Liver (tissue), 9 donors: ENCODE measurements around the gene SNX13. TPM values are rescaled to one million over a fixed set of nuclear protein-coding genes. Genes with fewer than 3 reads are reported as not detected.

ENCODE experiments used
- DNase-seq: peaks from one replicate; pipeline ENCODE4 v3.0.0-alpha.2; 2017; ENCODE audit warnings: low spot score
- H3K27ac ChIP-seq, 2 donors: one replicate each; pipeline ENCODE4 v1.7.0; 2013; ENCODE audit warnings: inconsistent platforms in 2 of 2, low read length in 2 of 2, control low read depth in 1 of 2, low read depth in 1 of 2, mild to moderate bottlenecking in 1 of 2
- H3K27me3 ChIP-seq, 4 donors: one replicate each; pipeline versions ENCODE4 v1.6.1 to v1.7.0; 2013; ENCODE audit warnings: low read length in 3 of 4, inconsistent platforms in 1 of 4, mild to moderate bottlenecking in 1 of 4, moderate library complexity in 1 of 4; ENCODE audit not compliant: control insufficient read depth in 4 of 4, insufficient read depth in 4 of 4
- H3K36me3 ChIP-seq, 4 donors: one replicate each; pipeline versions ENCODE4 v1.6.1 to v1.7.0; 2013; ENCODE audit warnings: low read length in 3 of 4, mild to moderate bottlenecking in 3 of 4, low read depth in 1 of 4, moderate library complexity in 1 of 4; ENCODE audit not compliant: control insufficient read depth in 4 of 4, insufficient read depth in 3 of 4
- H3K4me1 ChIP-seq, 4 donors: one replicate each; pipeline versions ENCODE4 v1.6.1 to v1.7.0; 2013; ENCODE audit warnings: low read length in 3 of 4, mild to moderate bottlenecking in 3 of 4, moderate library complexity in 1 of 4; ENCODE audit not compliant: control insufficient read depth in 4 of 4, insufficient read depth in 4 of 4
- H3K4me3 ChIP-seq, 3 donors: one replicate each; pipeline versions ENCODE4 v1.6.1 to v1.7.0; 2013; ENCODE audit warnings: low read length in 3 of 3, control low read depth in 1 of 3, low read depth in 1 of 3, mild to moderate bottlenecking in 1 of 3
- H3K9ac ChIP-seq, 2 donors: one replicate each; pipeline ENCODE4 v1.7.0; 2013; ENCODE audit warnings: low read length in 2 of 2, mild to moderate bottlenecking in 2 of 2, moderate library complexity in 2 of 2, control low read depth in 1 of 2, low read depth in 1 of 2
- H3K9me3 ChIP-seq, 4 donors: one replicate each; pipeline versions ENCODE4 v1.6.1 to v1.7.0; 2013; ENCODE audit warnings: low read length in 3 of 4; ENCODE audit not compliant: control insufficient read depth in 4 of 4
- ATF3 ChIP-seq: IDR thresholded peaks from 2 replicates; pipeline ENCODE4 v1.6.1; 2016; ENCODE audit warnings: antibody characterized with exemption
- CTCF ChIP-seq: fragments of 150-350 bp; IDR thresholded peaks from 2 replicates; pipeline ENCODE4 v1.5.1; 2017; ENCODE audit warnings: improper control_type of control experiment, low read depth, low read length; ENCODE audit not compliant: missing input control
- EGR1 ChIP-seq, 2 donors: IDR thresholded peaks; 2 replicates each; pipeline ENCODE4 v1.6.1; 2016 to 2018; ENCODE audit warnings: antibody characterized with exemption in 2 of 2, low read depth in 2 of 2
- FOXA2 ChIP-seq: IDR thresholded peaks from 2 replicates; pipeline ENCODE4 v1.6.1; 2016; ENCODE audit warnings: antibody characterized with exemption
- GABPA ChIP-seq, 2 donors: IDR thresholded peaks in 1 of 2; conservative IDR thresholded peaks in 1 of 2; 2 replicates each; pipeline ENCODE4 v1.6.1; 2016; ENCODE audit warnings: antibody characterized with exemption in 2 of 2, mild to moderate bottlenecking in 1 of 2, moderate library complexity in 1 of 2
- HNF4A ChIP-seq, 2 donors: conservative IDR thresholded peaks; 2 replicates each; pipeline ENCODE4 v1.6.1; 2016; ENCODE audit warnings: antibody characterized with exemption in 2 of 2, mild to moderate bottlenecking in 2 of 2
- HNF4G ChIP-seq: IDR thresholded peaks from 2 replicates; pipeline ENCODE4 v1.6.1; 2016; ENCODE audit warnings: antibody characterized with exemption
- JUND ChIP-seq, 2 donors: IDR thresholded peaks; 2 replicates each; pipeline ENCODE4 v1.6.1; 2016; ENCODE audit warnings: antibody characterized with exemption in 2 of 2
- MAX ChIP-seq: IDR thresholded peaks from 2 replicates; pipeline ENCODE4 v1.6.1; 2016; ENCODE audit warnings: antibody characterized with exemption
- NR2F2 ChIP-seq: IDR thresholded peaks from 2 replicates; pipeline ENCODE4 v1.6.1; 2016; ENCODE audit warnings: antibody characterized with exemption
- RAD21 ChIP-seq, 2 donors: IDR thresholded peaks; 2 replicates each; pipeline ENCODE4 v1.6.1; 2016; ENCODE audit warnings: antibody characterized with exemption in 2 of 2, mild to moderate bottlenecking in 2 of 2
- REST ChIP-seq: IDR thresholded peaks from 2 replicates; pipeline ENCODE4 v1.6.1; 2016; ENCODE audit warnings: antibody characterized with exemption, mild to moderate bottlenecking
- RXRA ChIP-seq, 2 donors: IDR thresholded peaks; 2 replicates each; pipeline ENCODE4 v1.6.1; 2017 to 2018; ENCODE audit warnings: antibody characterized with exemption in 2 of 2, mild to moderate bottlenecking in 1 of 2
- SP1 ChIP-seq: IDR thresholded peaks from 2 replicates; pipeline ENCODE4 v1.6.1; 2018; ENCODE audit warnings: antibody characterized with exemption, mild to moderate bottlenecking
- WGBS: extraction: QIAGEN DNeasy Blood & Tissue Kit; methylation state at CpG from one replicate; pipeline ENCODE4 v1.1.7; 2013; 5-methylcytosine and 5-hydroxymethylcytosine counted together
- polyA plus RNA-seq, 2 donors: library from polyadenylated mRNA; stranded (reverse) in 1 of 2; unstranded in 1 of 2; fragments of 200-250 nt in 1 of 2; fragments of >200 nt in 1 of 2; fragmentation: Nextera tagmentation in 1 of 2; extraction: Ambion mirVana in 1 of 2; gene quantifications; one replicate each; pipeline versions ENCODE4 v1.2.1 to v1.2.3, GENCODE V29; 2013 to 2015
- total RNA-seq, 2 donors: library from RNA; depleted of rRNA; stranded (reverse); fragments of >200 nt; gene quantifications; one replicate each; pipeline ENCODE4 v1.2.3, GENCODE V29; 2014
- TF ChIP-seq, protein P1 (sequence below): IDR thresholded peaks from 2 replicates; pipeline ENCODE4 v1.6.1; 2016; ENCODE audit warnings: antibody characterized with exemption
- donor health status: healthy.
- donor health status: healthy.
- donor health status: healthy.
- donor health status: healthy.
- donor health status: healthy.

SNX13 gene
- total and polyA plus RNA-seq, 4 donors = 5.4 to 28.1 (median 14.0) TPM

GRCh38 chr7:17882685-17883084, 57.6 kb downstream of the SNX13 start:
- WGBS = 90% methylated on average over 6 of the region's 6 CpGs
- DNase-seq = no peak
- Histone ChIP-seq H3K27ac (no peak overlapping the region), H3K9me3 (no peaks in the 10 kb centered on the region), H3K4me1 (no peaks in the 10 kb centered on the region), H3K4me3 (no peak overlapping the region), H3K9ac (no peak overlapping the region), H3K27me3 (no peaks in the 10 kb centered on the region), H3K36me3 (peaks cover 0 to 18% (median 3%) of the 10 kb centered on the region in 4 donors)
- TF ChIP-seq MAX (no peak), HNF4A (conservative IDR thresholded peaks at IDR 0.05) (no peak)

DNA sequence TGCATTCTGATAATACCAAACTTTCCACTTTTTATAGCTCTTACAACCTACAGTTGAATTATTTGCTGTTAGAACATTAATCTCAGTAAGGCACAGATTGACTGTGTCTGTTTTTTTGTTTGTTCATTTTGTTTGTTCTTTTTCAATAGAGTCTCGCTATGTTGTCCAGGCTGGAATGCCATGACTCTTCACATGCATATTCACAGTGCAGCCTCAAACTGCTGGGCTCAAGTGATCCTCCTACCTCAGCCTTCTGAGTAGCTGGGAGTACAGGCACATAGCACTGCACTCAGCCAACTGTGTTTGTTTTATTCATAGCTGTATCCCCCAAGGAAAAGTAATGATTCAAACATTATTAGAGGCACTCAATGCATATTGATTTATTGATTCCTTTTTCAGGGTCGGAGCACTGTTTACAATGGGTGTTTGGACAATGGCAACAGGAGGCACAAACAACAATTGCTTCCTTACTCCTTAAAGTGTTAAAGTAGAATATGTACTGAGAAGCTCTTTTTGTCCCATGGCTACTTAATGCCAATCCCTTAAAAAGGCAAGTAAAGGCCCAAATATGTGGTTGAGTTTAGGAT, 61.1 kb downstream of the SNX13 start:
- Histone ChIP-seq H3K27ac (no peak overlapping the region), H3K9ac (no peak overlapping the region), H3K36me3 (peaks cover 0 to 10% (median 2%) of the 10 kb centered on the region in 4 donors), H3K9me3 (no peaks in the 10 kb centered on the region), H3K4me1 (no peaks in the 10 kb centered on the region), H3K4me3 (no peak overlapping the region), H3K27me3 (no peaks in the 10 kb centered on the region)
- WGBS = 63% methylated on average over 2 of the region's 2 CpGs
- TF ChIP-seq SP1 (no peak), ATF3 (no peak), CTCF (no peak), REST (no peak), EGR1 (IDR thresholded peaks at IDR 0.05; ENCODE audit: low read depth in 2 of 2) (no peak), HNF4G (no peak), FOXA2 (no peak), RAD21 (IDR thresholded peaks at IDR 0.05) (no peak), GABPA (IDR thresholded peaks at IDR 0.05 in 1 of 2, conservative IDR thresholded peaks at IDR 0.05 in 1 of 2) (no peak), HNF4A (conservative IDR thresholded peaks at IDR 0.05) (no peak), NR2F2 (no peak), MAX (no peak), JUND (IDR thresholded peaks at IDR 0.05) (no peak), RXRA (IDR thresholded peaks at IDR 0.05) (no peak)
- TF ChIP-seq, protein P1, sequence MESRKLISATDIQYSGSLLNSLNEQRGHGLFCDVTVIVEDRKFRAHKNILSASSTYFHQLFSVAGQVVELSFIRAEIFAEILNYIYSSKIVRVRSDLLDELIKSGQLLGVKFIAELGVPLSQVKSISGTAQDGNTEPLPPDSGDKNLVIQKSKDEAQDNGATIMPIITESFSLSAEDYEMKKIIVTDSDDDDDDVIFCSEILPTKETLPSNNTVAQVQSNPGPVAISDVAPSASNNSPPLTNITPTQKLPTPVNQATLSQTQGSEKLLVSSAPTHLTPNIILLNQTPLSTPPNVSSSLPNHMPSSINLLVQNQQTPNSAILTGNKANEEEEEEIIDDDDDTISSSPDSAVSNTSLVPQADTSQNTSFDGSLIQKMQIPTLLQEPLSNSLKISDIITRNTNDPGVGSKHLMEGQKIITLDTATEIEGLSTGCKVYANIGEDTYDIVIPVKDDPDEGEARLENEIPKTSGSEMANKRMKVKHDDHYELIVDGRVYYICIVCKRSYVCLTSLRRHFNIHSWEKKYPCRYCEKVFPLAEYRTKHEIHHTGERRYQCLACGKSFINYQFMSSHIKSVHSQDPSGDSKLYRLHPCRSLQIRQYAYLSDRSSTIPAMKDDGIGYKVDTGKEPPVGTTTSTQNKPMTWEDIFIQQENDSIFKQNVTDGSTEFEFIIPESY = no peak
- DNase-seq = no peak
